ENCODE measurements around the gene SLC37A1.

DNA sequence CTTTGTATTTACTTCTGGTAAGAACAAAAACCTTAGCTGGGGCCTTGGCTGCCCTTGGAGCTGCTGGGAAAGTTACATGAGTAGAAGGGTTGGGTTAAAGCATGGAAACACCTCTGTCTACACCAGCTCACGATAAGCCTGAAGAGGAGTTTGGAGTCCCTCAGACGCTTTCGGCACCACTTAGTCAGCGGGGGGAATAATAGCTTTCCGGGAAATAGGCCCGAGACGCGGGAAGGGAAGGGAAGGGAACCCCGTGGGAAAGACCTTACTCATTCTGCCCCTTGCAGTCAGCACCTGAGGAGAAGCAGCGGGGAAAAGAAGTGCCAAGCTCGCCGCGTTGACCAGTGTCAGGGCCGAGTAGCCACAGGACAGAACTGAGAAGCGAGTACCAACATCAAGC is 73.4 kb downstream of the SLC37A1 start:
- TF ChIP-seq POLR2AphosphoS5 (IDR thresholded peaks at IDR 0.05; ENCODE audit: low read depth, low read length) = no peak
- TF ChIP-seq TAF1 (IDR thresholded peaks at IDR 0.05; ENCODE audit: borderline replicate concordance, insufficient read depth, low read length) = no peak
